Hematopoietic multipotent progenitor cell treated with erythropoietin and hydrocortisone succinate and interleukin-3 and kit ligand, for 15 days (in vitro differentiated cells): ENCODE data around the gene RAB23.

Experiments
- DNase-seq: peaks from one replicate; pipeline ENCODE4 v3.0.0-alpha.2; 2015; ENCODE audit warnings: low spot score

Gene RAB23

GRCh38 chr6:57242505-57242904 is 20.4 kb upstream of the RAB23 start:
- no peak for DNase-seq

- no peak for DNase-seq
Measured at GRCh38 chr6:57226221-57226620, 4.1 kb upstream of the RAB23 start.

DNA sequence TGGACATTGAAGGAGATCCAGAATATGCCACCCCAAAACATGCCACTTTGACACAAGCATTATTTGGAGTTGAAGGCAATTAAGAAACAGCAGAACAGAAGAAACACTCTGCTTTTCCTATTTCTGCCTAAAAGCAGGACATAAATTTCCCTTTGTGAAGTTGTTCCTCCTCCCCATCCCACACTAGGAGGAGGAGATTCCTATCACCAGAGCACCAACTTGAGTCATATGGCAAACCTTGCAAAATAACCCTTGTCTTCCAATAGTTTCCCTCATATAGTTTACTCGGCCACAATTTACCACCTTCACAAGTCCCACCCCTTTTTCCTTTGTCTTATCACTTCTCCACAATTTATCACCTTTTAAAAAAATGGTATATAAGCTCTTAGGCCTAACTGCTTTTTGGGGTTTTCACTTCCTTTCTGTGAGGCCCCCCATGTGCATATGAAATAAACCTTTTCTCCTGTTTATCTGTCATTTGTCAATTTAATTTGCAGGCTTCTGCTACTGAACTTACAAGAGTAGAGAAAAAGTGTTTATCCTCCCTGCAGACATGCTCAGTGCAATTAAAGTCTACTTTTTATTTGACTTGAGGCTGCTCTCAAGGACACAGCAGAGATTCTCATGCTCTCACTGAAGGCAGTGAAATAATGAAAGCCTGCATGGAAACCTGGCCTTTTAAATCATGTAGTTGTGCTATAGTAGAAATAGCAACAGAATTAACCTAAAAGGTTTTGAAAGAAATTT is 2.8 kb upstream of the RAB23 start:
- no peak for DNase-seq

DNA sequence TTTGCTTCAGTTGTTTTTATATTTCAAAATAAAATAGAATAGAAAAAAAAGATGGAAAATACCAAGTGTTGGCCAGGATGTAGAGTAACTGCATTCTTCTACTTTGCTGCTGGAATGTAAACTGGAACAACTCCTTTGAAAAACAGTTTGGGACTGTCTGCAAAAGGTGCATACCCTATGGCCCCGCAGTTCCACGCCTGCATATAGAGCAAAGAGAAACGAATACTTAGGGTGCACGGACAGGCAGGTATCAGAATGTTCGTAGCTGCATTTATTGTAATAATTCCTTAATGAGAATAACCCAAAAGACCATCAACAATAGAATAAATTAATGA is 603 bp upstream of the RAB23 start:
- no peak for DNase-seq

GRCh38 chr6:57221191-57221935 is 744 bp downstream of the RAB23 start:
- DNase-seq: peak; percentile 22

- DNase-seq: no peak
Measured at GRCh38 chr6:57220083-57220703, 1.9 kb downstream of the RAB23 start.

DNA sequence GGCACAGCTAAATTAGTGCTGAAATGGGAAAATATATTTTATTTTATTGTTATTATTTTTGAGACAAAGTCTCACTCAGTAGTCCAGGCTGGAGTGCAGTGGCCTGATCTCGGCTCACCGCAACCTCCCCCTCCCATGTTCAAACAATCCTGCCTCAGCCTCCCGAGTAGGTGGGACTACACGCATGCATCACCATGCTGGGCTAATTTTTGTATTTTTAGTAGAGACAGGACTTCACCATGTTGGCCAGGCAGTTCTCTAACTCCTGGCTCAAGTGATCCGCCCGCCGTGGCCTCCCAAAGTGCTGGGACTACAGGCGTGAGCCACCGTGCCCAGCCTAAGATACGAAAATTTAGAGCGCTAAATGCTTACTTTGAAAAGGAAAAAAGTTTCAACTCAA is 4.8 kb downstream of the RAB23 start:
- DNase-seq: no peak

DNA sequence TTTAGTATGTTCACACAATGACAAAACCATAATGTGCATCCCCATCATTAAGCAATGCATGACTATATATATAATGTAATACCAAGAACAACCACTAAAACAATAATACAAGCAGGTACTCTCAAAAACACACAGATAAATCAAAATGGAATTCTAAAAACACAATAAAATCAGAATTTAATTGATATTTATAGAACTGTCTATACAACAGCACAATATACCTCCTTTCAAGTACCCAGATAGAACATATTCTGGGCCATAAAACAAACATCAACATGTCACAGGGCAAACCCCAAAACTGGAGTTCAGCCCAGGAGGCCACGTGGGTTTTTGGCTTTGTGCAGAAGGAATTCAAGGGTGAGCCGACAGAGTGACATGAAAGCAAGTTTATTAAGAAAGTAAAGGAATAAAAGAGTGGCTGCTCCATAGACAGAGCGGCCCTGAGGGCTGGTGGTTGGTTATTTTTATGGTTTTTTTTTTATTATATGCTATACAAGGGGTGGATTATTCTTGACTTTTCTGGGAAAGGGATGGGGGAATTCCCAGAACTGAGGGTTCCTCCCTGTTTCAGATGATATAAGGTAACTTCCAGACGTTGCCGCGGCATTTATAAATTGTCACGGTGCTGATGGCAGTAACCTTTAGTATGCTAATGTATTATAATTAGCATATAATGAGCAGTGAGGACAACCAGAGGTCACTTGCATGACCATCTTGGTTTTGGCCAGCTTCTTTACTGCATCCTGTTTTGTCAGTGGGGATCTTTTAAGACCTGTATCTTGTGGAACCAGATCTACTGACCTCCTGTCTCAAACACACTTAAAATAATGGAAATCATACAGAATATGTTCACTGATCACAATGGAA is 5.6 kb downstream of the RAB23 start:
- no peak for DNase-seq

GRCh38 chr6:57215260-57215659 is 6.8 kb downstream of the RAB23 start:
- DNase-seq: no peak

- no peak for DNase-seq
Measured at GRCh38 chr6:57210060-57210459, 12.0 kb downstream of the RAB23 start.

- no peak for DNase-seq
Measured at GRCh38 chr6:57209030-57209429, 13.1 kb downstream of the RAB23 start.

DNA sequence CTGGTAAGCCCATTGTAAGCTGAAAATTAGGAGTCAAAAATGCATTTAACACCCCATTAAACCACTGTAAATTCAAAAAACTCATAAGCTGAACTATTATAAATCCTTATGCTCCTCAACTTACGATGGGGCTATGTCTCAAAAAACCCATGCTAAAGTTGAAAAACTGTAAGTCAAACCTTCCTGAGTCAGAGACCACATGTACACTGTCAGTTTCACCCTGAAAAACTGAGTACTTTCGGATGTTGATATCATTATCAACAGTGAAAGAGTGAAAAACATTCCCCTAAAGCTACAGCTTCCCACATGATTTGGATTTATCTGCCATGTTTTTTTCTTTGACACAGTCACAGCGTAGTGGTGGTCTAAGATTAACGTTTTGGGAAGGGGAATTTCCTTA is 14.2 kb downstream of the RAB23 start:
- no peak for DNase-seq

DNA sequence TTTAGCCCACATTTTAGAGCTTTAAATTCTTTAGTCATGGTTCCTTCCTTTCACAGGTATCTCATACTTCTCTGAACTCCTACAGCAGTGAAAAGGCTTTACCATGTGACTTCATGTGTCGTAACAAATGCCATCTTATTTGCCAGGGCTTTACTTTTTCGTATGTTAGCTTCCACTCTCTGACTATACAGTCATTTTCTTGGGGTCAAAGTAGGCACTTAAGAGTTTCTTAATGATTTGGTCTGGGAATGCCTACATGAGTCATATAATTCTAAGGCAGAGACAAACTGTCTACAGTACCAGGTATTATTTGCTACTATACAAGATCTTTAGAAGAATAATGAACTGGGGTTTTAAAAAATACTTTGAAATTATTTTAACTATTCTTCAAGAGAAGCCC is 15.0 kb downstream of the RAB23 start:
- DNase-seq: no peak

DNA sequence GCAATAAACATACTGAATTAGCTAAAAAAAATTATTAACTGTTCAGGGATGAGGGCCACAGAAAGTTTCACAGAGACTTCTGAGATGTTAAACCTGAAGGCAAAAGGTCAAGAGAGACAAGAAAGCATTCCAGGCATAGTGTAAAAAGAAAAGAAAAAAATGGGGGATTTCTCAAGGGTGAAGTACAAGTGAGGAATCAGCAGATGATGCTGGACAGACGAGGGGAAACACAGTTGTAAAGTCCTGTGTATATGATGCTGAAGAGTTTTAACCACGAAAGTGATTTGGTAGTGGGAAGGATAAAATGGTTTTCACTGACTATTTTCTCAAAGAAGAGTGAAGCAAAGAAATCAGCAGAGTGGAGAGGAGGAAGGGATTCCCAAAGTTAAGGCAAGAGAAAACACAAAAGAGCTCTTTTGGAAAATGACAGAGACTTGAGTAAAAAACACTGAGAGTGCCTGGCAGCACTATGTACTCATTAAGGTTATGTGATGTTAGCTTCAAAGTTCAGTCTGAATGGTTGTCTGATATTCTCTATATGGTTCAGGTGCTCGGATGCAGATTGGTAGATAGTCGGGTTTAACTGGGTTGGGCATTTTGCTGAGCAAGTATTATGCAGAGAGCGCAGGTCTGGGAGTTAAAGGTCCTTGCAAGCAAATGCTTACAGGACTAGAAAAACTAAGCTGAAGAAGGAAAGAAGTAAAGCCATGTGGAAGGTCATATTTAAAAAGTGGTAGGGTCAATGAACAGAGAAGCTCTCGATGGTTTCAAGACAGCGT is 16.4 kb downstream of the RAB23 start:
- DNase-seq: no peak

DNA sequence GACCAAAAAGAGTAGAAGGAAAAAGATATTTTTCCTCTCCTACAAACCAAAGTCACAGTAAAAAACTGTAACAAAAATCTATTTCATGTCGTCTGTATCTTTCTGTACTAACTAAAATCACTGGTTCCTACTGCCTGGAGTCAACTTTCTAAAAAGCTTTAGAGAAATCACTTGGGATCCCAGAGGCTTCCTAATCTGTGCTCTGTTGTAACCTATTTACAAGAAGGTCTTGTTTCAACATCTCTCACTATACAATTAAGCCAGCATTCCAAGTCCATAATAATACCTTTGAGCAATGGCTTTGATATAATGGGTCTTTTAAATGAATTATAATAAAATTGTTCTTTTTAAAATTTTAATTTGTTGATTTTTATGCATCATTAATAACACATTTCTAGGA is 20.4 kb downstream of the RAB23 start:
- no peak for DNase-seq

DNA sequence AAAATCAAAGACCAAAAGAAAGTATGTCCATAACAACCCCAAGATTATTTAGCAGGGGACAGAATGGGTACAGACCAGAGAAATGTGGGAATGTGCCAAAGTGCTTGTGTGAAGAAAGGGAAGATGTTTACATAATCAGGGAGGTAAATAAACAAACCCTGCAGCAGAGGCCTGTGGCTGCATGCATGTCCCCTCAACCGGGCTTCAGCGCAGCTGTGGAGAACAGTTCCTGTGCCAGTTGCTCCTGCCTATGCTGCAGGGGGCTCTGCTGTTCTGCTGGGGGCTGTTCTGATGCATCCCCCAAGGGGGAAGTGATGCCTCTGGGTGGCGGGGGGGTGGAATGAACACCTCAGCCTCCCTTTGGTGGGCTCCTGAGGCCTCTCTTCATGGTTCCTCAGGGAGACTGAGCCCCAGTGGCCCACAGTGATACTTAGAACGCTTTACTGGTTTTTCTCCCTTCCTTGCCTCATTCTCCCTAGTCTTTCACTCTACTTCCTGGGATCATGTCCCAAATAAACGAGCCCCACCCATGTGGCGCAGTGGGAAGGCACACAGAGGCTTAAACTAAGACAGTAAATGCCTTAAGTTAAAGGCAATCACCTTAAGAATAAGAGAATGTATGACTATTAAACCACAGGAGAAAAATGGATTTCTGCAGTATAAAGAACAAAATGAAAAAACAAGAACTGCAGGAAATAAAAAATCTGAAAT is 23.0 kb downstream of the RAB23 start:
- no peak for DNase-seq

DNA sequence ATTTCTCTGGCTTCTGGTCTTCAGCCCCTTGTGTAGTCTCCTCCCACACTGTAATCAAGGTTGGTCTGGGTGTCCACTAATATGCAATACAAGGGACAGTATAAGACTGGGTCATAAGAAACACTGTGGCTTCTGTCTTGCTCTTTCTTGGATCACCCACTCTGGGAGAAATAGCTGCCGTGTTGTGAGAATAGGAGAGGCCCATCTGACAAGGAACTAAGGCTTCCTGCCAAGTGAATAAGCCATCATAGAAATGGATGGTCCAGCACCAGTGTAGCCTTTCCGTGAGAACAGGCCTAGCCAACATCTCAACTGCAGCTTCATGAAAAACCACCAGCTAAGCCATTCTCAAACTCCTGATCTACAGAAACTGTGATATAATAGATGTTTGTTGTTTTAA is 26.6 kb downstream of the RAB23 start:
- no peak for DNase-seq

DNA sequence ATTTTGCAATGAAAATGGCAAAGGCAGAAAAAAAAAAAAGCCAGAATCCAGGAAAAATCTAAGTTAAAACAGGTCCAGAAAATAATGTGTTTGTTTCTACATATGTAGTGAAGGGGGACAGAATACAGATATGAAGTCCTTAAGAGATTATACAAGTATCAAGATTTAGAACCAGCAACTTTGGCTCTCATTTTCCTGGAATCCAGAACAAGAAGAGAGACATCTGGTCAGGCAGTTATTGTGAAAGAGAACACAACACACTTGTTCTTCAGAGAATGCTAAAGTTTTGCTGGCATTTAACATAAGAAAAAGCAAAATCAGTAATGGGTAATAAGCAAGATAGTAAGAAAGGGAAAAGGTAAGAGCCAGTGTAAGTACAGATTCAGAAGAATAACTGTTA is 28.9 kb downstream of the RAB23 start:
- DNase-seq: no peak

GRCh38 chr6:57190140-57190539 is 32.0 kb downstream of the RAB23 start:
- DNase-seq: no peak

DNA sequence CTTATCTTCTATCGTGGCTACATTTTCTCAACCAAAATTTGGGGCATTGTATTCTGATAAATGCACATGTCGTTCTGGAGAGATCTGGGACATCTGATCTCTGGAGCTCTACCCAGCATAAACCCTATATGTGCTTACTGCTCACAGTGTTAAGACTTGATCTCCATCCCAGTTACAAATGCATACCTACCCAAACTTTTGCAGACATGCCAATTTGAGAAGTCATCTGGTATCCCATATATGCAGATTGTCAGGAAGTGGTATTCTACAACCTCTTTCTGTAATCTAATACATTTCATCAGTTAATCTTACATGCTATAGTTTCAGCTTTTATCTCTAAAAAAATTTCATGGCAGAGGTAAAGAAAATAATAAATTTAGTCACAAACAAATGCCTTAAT is 38.8 kb downstream of the RAB23 start:
- no peak for DNase-seq

- no peak for DNase-seq
Measured at GRCh38 chr6:57182017-57182432, 40.1 kb downstream of the RAB23 start.
